Lung (tissue), 12 donors: Measurements from ENCODE around the gene COL17A1. TPM values are rescaled to one million over a fixed set of nuclear protein-coding genes. Genes with fewer than 3 reads are reported as not detected.

Experiments
- ATAC-seq: fragments of 200-7000 bp; cut with Tn5 transposase; one replicate; pipeline ENCODE4 v1.9.1; 2020; ENCODE audit warnings: moderate number of reproducible peaks; ENCODE audit not compliant: insufficient read depth, low FRiP score
- DNase-seq, 3 donors: peaks; one replicate each; pipeline ENCODE4 v3.0.0-alpha.2; 2013 to 2017
- H3K27ac ChIP-seq, 2 donors: one replicate each; pipeline ENCODE4 v1.5.1; 2013; ENCODE audit warnings: mild to moderate bottlenecking in 2 of 2, moderate library complexity in 2 of 2, control low read depth in 1 of 2, inconsistent platforms in 1 of 2, low read depth in 1 of 2, low read length in 1 of 2
- H3K27me3 ChIP-seq, 3 donors: one replicate each; pipeline ENCODE4 v1.5.1; 2013; ENCODE audit warnings: low read length in 2 of 3; ENCODE audit not compliant: control insufficient read depth in 3 of 3, insufficient read depth in 3 of 3
- H3K36me3 ChIP-seq, 4 donors: one replicate each; pipeline ENCODE4 v1.5.1; 2013; ENCODE audit warnings: low read length in 4 of 4, mild to moderate bottlenecking in 1 of 4, moderate library complexity in 1 of 4; ENCODE audit not compliant: control insufficient read depth in 4 of 4, insufficient read depth in 4 of 4
- H3K4me1 ChIP-seq, 5 donors: one replicate each; pipeline ENCODE4 v1.5.1; 2013; ENCODE audit warnings: low read length in 5 of 5, mild to moderate bottlenecking in 2 of 5, moderate library complexity in 1 of 5; ENCODE audit not compliant: control insufficient read depth in 5 of 5, insufficient read depth in 5 of 5
- H3K4me3 ChIP-seq: one replicate; pipeline ENCODE4 v1.5.1; 2013; ENCODE audit warnings: mild to moderate bottlenecking, control low read depth, moderate library complexity
- H3K9ac ChIP-seq, 2 donors: one replicate each; pipeline ENCODE4 v1.5.1; 2013; ENCODE audit warnings: low read length in 2 of 2, control low read depth in 1 of 2; ENCODE audit not compliant: insufficient read depth in 1 of 2
- H3K9me3 ChIP-seq, 4 donors: one replicate each; pipeline ENCODE4 v1.5.1; 2013; ENCODE audit warnings: low read length in 3 of 4, mild to moderate bottlenecking in 1 of 4, moderate library complexity in 1 of 4; ENCODE audit not compliant: control insufficient read depth in 4 of 4, insufficient read depth in 3 of 4
- CTCF ChIP-seq: IDR thresholded peaks from 2 replicates; pipeline ENCODE4 v1.5.1; 2012; ENCODE audit warnings: mild to moderate bottlenecking; ENCODE audit errors: control extremely low read depth, extremely low read depth
- WGBS, 2 donors: extraction: QIAGEN DNeasy Blood & Tissue Kit; methylation state at CpG; one replicate each; pipeline ENCODE4 v1.1.7; 2013; 5-methylcytosine and 5-hydroxymethylcytosine counted together
- polyA plus RNA-seq, 2 donors: library from polyadenylated mRNA; stranded (reverse); fragments of 200-250 nt; gene quantifications; one replicate each; pipeline ENCODE4 v1.2.1, GENCODE V29; 2013
- total RNA-seq, 2 donors: library from RNA; depleted of rRNA in 1 of 2; stranded (reverse); fragments of >200 nt in 1 of 2; gene quantifications; one replicate each; pipeline ENCODE4 v1.2.1, GENCODE V29; 2014 to 2021
- donor health status: control.
- donor health status: control.
- donor health status: Bipolar disorder and iron deficiency.
- donor health status: healthy.
- donor health status: DM: yes; HTN: yes; CAD: no.

The COL17A1 gene
- total and polyA plus RNA-seq, 4 donors, result 0.92 to 2.5 (median 2.2) TPM

DNA sequence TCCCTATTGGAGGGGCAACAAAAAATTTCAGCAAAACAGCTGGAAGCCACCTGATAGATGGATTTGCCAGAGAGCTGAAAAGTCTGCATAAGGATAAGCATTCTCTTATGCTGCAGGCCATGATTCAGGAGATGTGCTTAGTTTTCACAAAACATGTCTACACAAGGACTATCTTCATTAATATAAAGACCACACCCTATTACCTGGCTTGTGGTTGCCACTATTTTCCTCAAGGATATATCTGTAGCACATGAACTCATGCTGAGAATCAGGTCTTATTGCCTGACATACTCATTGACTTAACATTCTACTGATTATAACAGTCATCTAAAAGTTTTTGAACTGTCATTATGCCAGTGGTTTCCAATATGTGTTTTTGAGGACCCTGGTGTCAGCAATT, 7.1 kb upstream of the COL17A1 start:
- DNase-seq, result no peak
- Histone ChIP-seq H3K27ac (no peak overlapping the region), H3K36me3 (no peaks in the 10 kb centered on the region), H3K4me3 (no peak overlapping the region), H3K4me1 (no peaks in the 10 kb centered on the region), H3K9me3 (peaks cover 0 to 2% (median under 1%) of the 10 kb centered on the region in 4 donors), H3K27me3 (no peaks in the 10 kb centered on the region), H3K9ac (no peak overlapping the region)
- ATAC-seq, result no peak
- no peak for TF ChIP-seq CTCF

- H3K9ac ChIP-seq, result no peak overlapping the region
- no peak overlapping the region for H3K4me3 ChIP-seq
- 61 to 76% methylated on average over 2 of the region's 2 CpGs for WGBS, 2 donors
- TF ChIP-seq CTCF, result no peak
- ATAC-seq (no peak), DNase-seq (peak in 2 of 3 donors; percentile 16 to 53)
- H3K4me1 ChIP-seq, result no peaks in the 10 kb centered on the region
- no peaks in the 10 kb centered on the region for H3K9me3 ChIP-seq
- H3K36me3 ChIP-seq, result no peaks in the 10 kb centered on the region
- H3K27ac ChIP-seq, result no peak overlapping the region
- H3K27me3 ChIP-seq, result no peaks in the 10 kb centered on the region
Measured at GRCh38 chr10:104090611-104091010, 4.9 kb upstream of the COL17A1 start.

DNA sequence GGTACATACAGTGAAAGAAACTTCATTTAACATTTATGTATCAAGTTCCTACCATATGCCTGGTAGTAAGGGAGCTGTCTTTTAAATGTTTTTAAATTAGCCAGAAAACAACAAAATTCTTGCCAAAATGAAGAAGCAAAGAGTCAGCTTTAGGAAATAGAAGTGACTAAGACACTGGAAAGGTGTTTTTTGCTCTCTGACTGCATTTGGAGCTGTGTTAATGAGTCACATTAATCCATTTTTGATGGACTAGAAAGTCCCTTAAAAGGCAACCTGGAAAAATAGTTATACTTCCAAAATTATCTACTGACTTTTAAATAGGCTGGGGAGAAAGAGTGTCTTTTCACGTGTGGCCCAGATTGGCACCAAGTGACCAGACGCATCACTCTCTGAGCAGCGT, 3.9 kb upstream of the COL17A1 start:
- TF ChIP-seq CTCF, result no peak
- no peaks in the 10 kb centered on the region for H3K4me1 ChIP-seq
- DNase-seq, result no peak
- ATAC-seq, result no peak
- no peaks in the 10 kb centered on the region for H3K9me3 ChIP-seq
- H3K4me3 ChIP-seq, result no peak overlapping the region
- H3K27ac ChIP-seq, result no peak overlapping the region
- H3K36me3 ChIP-seq, result no peaks in the 10 kb centered on the region
- WGBS, 2 donors, result 83 to 90% methylated on average over 3 of the region's 3 CpGs
- H3K27me3 ChIP-seq, result no peaks in the 10 kb centered on the region
- no peak overlapping the region for H3K9ac ChIP-seq

DNA sequence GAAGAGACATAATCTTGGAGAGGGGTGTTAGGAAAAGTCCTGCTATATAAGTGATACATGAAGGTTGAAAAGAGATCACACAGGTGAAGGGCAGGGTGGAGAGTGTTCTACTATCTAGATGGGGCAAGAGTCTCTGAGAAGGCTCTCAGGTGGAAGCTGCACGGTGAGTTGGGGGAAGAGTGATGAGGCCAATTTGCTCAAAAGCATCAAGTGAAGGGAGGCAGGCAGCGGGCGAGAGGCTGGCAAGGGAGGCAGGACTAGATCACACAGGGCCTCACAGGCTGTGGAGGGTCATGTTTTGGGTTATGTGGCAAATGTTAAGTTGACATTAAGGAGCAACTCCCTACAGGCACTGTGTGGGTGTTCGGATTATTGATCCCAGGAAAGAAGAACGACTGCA, 2.6 kb upstream of the COL17A1 start:
- no peaks in the 10 kb centered on the region for H3K36me3 ChIP-seq
- H3K4me3 ChIP-seq, result no peak overlapping the region
- TF ChIP-seq CTCF, result no peak
- no peaks in the 10 kb centered on the region for H3K4me1 ChIP-seq
- H3K27me3 ChIP-seq, result no peaks in the 10 kb centered on the region
- DNase-seq (no peak), ATAC-seq (no peak)
- no peaks in the 10 kb centered on the region for H3K9me3 ChIP-seq
- no peak overlapping the region for H3K9ac ChIP-seq
- H3K27ac ChIP-seq, result no peak overlapping the region
- WGBS, 2 donors, result 92 to 96% methylated on average over 5 of the region's 5 CpGs
